Karpas-422 (cell line): ENCODE results near the gene NOTUM. TPM values are rescaled to one million over a fixed set of nuclear protein-coding genes. Genes with fewer than 3 reads are reported as not detected.

Experiments used
- DNase-seq: peaks from one replicate; pipeline ENCODE4 v3.0.0-alpha.2; 2015
- H2AFZ ChIP-seq: fragments of 200-600 bp; sonication (generic); 2 replicates; pipeline ENCODE4 v1.6.1; 2014; ENCODE audit warnings: antibody characterized with exemption, low read length, mixed read lengths
- H3K27ac ChIP-seq: fragments of 200-600 bp; sonication (generic); 2 replicates; pipeline ENCODE4 v1.5.1; 2014; ENCODE audit warnings: mild to moderate bottlenecking, low read length, moderate library complexity
- H3K27me3 ChIP-seq: fragments of 200-600 bp; sonication (generic); 2 replicates; pipeline ENCODE4 v1.6.1; 2014; ENCODE audit warnings: low read length, mixed read lengths
- H3K36me3 ChIP-seq: fragments of 200-600 bp; sonication (generic); 2 replicates; pipeline ENCODE4 v1.6.1; 2014; ENCODE audit warnings: low read length, mixed read lengths; ENCODE audit not compliant: insufficient read depth
- H3K4me1 ChIP-seq: fragments of 200-600 bp; sonication (generic); 2 replicates; pipeline ENCODE4 v1.6.1; 2014; ENCODE audit warnings: mild to moderate bottlenecking, low read length, mixed read lengths
- H3K4me2 ChIP-seq: fragments of 200-600 bp; sonication (generic); 2 replicates; pipeline ENCODE4 v1.6.1; 2014; ENCODE audit warnings: low read length, low read depth, mild to moderate bottlenecking; ENCODE audit not compliant: poor library complexity, severe bottlenecking
- H3K4me3 ChIP-seq: fragments of 200-600 bp; sonication (generic); 2 replicates; pipeline ENCODE4 v1.5.1; 2014; ENCODE audit warnings: mild to moderate bottlenecking, antibody characterized with exemption, low read length, mixed read lengths
- H3K79me2 ChIP-seq: fragments of 200-600 bp; sonication (generic); 2 replicates; pipeline ENCODE4 v1.6.1; 2014; ENCODE audit warnings: mild to moderate bottlenecking, low read length, mixed read lengths
- H3K9ac ChIP-seq: fragments of 200-600 bp; sonication (generic); 2 replicates; pipeline ENCODE4 v1.6.0; 2014; ENCODE audit warnings: low read length
- H3K9me2 ChIP-seq: fragments of 200-600 bp; sonication (generic), shearing (Covaris generic); replicated peaks from 2 replicates; pipeline ENCODE4 v1.6.0; 2014; ENCODE audit warnings: mild to moderate bottlenecking, low read length, moderate library complexity; ENCODE audit not compliant: insufficient read depth
- H3K9me3 ChIP-seq: fragments of 300-700, 200-600 bp; sonication (generic); 2 replicates; pipeline ENCODE4 v1.6.1; 2014; ENCODE audit warnings: low read length, mixed read lengths
- H4K20me1 ChIP-seq: fragments of 200-600 bp; sonication (generic); 2 replicates; pipeline ENCODE4 v1.6.1; 2014; ENCODE audit warnings: mild to moderate bottlenecking, antibody characterized with exemption, low read length, low read depth; ENCODE audit not compliant: insufficient read depth
- total RNA-seq: library from RNA; depleted of rRNA; stranded (reverse); fragments of >200 nt; shearing (Covaris generic); gene quantifications from 2 replicates; pipeline ENCODE4 v1.2.3, GENCODE V29; 2014; ENCODE audit warnings: low replicate concordance

NOTUM gene
- total RNA-seq, 1 experiment from 2014 or later = not detected

DNA sequence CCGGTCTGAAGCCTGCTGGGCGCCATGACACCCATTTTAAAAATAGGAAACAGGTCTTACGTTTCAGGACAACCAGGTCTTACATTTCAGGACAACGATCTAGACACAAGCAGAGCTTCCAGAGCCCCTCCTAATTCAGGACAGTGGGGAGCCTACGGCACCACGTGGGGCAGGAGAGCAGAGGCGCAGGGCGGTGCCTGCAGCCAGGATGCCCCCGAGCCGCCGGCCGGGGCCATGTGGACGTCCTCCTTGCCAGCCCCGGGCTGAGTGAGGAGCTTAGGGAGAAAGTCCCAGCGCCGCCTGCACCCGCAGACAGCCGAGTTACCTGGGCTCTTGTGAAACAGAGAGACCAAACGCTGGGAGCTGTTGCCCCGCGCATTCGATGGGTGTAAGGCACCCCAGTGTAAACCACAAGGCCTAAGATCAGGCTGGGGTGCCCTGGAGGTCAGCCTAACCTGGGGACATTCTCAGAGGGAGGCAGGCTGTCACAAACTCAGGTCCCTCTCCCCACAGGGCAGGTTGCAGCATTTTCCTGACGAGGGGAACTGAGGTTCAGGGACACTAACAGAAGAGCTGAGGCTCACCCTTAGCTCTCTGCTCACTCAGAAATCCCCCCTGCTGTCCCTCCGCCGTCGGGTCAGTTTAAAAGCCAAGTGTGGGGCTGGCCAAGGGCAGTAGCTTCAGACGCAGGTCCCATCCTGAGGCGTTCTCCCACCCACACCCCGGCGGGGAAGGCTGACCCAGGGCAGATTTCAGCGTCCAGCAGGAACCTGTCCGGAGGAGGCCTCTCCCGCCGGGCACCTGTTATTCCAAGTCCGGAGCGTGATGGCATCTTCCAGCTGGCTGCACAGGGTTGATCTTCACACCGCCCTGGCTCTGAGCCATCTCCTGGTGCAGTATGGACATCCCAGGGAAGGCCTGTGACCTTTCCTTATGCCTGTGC, 1.8 kb upstream of the NOTUM start:
- no peaks in the 10 kb centered on the region for H3K9me2 ChIP-seq
- no peak overlapping the region for H3K9ac ChIP-seq
- no peaks in the 10 kb centered on the region for H3K27me3 ChIP-seq
- H3K4me3 ChIP-seq = no peak overlapping the region
- H3K79me2 ChIP-seq = no peaks in the 10 kb centered on the region
- H2AFZ ChIP-seq = no peak overlapping the region
- DNase-seq = no peak
- H3K4me2 ChIP-seq = no peak overlapping the region
- no peaks in the 10 kb centered on the region for H3K36me3 ChIP-seq
- no peak overlapping the region for H3K27ac ChIP-seq
- no peaks in the 10 kb centered on the region for H3K9me3 ChIP-seq
- H4K20me1 ChIP-seq = no peaks in the 10 kb centered on the region
- peaks cover 14% of the 10 kb centered on the region for H3K4me1 ChIP-seq

DNA sequence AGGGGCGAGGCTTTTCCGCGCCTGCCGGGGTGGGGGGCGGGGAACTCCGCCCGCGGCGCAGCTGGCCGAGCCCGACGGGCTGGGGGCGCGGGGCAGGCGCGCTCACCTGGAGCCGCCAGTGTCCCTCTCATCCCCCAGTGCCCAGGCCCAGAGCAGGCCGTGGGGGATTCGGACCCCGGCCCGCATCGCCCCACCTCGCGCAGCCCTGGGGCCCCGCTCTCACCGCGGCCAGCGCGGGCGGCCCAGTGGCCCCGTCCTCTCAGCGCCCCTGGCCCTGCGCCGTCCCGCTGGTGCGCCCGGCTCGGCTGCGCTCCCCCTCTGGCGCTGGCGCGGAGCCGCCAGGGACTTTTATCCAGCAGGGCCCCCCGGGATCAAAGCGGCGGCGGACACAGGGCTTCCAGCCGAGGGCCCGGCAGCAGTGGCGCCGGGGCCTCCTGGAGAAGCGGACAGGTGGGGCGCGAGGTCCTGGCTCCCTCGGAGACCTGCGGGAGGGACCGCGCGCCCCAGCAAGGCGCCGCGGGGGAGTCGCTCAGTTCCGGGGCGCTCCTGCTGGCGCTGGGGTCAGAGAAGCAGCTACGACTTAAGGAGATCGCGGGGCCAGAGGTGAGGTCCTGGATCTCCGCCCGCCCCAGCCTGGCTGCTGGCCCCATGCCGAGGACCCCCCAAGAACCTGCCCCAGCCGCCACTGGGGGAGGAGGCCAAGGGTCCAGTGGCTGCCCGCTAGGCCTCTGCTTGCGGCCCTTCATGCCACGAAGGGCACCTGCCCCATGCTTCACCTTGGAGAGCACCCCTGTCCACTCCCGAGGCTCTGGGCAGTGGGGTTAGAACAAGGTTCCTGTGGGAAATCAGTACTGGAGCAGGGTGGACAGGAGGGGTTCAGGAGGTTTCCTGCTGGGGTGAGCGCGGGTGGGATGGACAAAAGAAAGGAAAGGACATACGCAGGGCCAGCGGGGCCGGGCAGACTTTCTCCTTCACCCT, 823 bp upstream of the NOTUM start:
- Histone ChIP-seq H3K9ac (no peak overlapping the region), H3K79me2 (no peaks in the 10 kb centered on the region), H3K9me2 (no peaks in the 10 kb centered on the region), H3K36me3 (no peaks in the 10 kb centered on the region), H4K20me1 (no peaks in the 10 kb centered on the region), H3K9me3 (no peaks in the 10 kb centered on the region), H3K4me1 (peaks cover 5% of the 10 kb centered on the region), H3K27me3 (no peaks in the 10 kb centered on the region), H3K27ac (no peak overlapping the region), H3K4me3 (no peak overlapping the region), H3K4me2 (no peak overlapping the region), H2AFZ (no peak overlapping the region)
- DNase-seq = no peak

DNA sequence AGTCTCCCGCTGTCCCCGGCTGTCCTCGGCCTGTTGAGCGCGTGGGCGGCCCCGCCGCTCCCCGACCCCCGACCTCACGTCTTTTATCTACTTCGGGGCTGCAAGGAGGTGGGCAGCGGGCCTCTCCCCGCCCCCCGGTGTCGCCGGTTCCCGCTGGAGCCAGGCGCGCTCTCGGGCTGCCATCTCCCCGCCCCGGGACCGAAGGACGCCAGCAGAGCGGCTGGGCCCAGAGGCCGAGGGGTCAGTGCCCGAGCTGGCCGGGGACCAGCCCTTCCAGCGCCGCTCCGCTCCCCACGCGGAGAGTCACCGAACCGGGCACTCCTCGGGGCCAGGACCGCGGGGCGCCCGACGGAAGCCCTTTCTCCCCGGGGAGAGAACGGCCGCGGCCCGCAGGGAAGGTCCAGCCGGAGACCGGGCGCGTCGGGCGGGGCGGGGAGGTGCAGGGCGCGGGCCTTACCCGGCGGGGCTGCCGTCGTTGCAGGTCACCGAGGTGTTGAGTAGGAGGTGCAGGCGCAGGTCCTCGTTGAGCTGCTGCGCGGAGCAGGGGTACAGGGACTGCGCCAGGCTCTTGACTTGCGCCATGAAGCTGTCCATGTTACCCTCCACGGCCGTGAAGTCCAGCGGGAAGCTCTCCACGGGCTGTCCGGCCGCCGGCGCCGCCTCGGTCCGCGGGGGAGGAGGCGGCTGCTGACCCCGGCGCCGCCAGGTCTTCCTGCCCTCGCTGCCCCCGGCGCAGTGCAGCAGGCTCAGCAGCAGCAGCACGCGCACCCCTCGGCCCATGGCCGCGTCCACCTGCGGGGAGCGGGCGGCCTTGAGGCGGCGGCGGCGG, 643 bp downstream of the NOTUM start:
- no peaks in the 10 kb centered on the region for H3K79me2 ChIP-seq
- no peak overlapping the region for H3K4me3 ChIP-seq
- no peaks in the 10 kb centered on the region for H3K27me3 ChIP-seq
- DNase-seq = no peak
- H3K4me2 ChIP-seq = no peak overlapping the region
- H3K36me3 ChIP-seq = no peaks in the 10 kb centered on the region
- H3K9me3 ChIP-seq = no peaks in the 10 kb centered on the region
- H3K27ac ChIP-seq = no peak overlapping the region
- no peaks in the 10 kb centered on the region for H3K9me2 ChIP-seq
- no peaks in the 10 kb centered on the region for H4K20me1 ChIP-seq
- no peaks in the 10 kb centered on the region for H3K4me1 ChIP-seq
- no peak overlapping the region for H3K9ac ChIP-seq
- no peak overlapping the region for H2AFZ ChIP-seq

- Histone ChIP-seq H4K20me1 (no peaks in the 10 kb centered on the region), H3K9me2 (no peaks in the 10 kb centered on the region), H3K79me2 (no peaks in the 10 kb centered on the region), H2AFZ (no peak overlapping the region), H3K9ac (no peak overlapping the region), H3K27me3 (no peaks in the 10 kb centered on the region), H3K4me1 (no peaks in the 10 kb centered on the region), H3K9me3 (no peaks in the 10 kb centered on the region), H3K4me2 (no peak overlapping the region), H3K27ac (no peak overlapping the region), H3K4me3 (no peak overlapping the region), H3K36me3 (no peaks in the 10 kb centered on the region)
- peak; percentile 83 for DNase-seq
These were observed 1.4 kb downstream of the NOTUM start for GRCh38 chr17:81959362-81960129.

DNA sequence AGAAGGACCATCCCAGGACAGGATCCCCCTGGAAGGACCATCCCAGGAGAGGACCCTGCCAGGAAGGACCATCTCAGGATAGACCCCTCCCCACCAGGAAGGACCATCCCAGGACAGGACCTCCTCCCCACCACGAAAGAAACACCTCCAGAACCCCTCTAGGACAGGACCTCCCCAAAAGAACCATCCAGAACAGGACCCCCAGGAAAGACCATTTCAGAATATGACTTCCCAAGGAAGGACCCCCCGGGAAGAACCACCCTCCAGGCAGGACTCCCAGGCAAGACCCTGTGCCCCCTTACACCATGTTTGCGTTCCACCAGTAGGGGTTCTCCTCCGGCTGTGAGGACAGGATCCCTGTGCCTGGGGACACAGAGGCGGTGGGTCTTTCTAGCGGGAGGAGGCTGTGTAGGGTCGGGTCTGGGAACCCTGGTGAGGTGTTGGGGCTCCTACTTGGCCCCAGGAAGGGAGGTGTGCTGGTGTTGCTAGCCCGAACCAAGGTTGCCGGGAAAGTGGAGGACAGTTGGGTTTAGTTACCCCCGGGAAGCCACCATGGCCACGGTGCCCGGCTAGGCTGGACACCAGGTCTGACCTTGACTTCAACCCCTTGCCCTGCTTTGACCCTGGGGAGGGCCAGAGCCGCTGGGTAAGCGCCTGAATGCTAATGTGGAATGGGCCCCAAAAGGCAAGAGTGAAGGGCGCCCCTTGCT, 2.2 kb downstream of the NOTUM start:
- no peak overlapping the region for H3K9ac ChIP-seq
- no peak overlapping the region for H3K27ac ChIP-seq
- H3K4me3 ChIP-seq = no peak overlapping the region
- H3K9me3 ChIP-seq = no peaks in the 10 kb centered on the region
- no peaks in the 10 kb centered on the region for H3K4me1 ChIP-seq
- H2AFZ ChIP-seq = no peak overlapping the region
- H3K9me2 ChIP-seq = no peaks in the 10 kb centered on the region
- no peaks in the 10 kb centered on the region for H4K20me1 ChIP-seq
- H3K79me2 ChIP-seq = no peaks in the 10 kb centered on the region
- DNase-seq = no peak
- no peaks in the 10 kb centered on the region for H3K36me3 ChIP-seq
- no peak overlapping the region for H3K4me2 ChIP-seq
- H3K27me3 ChIP-seq = no peaks in the 10 kb centered on the region

DNA sequence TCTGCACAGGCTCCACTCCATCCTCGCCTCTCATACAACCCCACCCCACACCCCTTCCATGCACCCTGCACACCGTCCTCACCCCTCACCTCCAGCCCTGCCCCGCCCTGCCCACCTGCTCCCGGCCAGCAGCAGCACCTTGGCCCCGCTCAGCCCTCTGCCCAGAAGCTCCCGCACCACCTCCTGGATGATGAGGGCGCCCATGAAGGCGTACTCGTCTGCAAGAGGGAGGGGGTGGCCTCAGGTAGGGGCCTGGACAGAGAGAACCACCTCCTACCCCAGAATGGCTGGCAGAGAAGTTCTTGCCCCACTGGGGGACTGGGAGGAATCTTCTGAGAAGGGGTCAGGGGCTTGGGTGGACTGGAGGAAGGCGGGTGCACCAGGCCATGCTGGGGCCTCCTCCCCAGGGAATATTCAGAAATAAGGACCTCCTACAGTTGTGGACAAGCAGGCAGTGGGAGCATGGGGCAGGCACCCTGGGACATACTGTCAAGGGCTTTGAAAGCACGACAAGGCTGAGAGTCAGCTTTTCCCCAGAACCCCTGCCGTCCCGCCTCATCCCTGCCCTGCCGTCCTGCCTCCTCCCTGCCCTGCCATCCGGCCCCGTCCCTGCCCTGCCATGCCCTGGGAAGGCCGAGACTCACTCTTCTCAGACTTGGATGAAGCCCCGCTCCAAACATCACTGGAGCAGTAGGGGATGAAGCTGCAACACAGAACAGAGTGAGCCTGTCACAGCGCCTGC, 3.1 kb downstream of the NOTUM start:
- no peak overlapping the region for H3K4me2 ChIP-seq
- no peaks in the 10 kb centered on the region for H3K27me3 ChIP-seq
- H2AFZ ChIP-seq = no peak overlapping the region
- no peak overlapping the region for H3K9ac ChIP-seq
- DNase-seq = no peak
- H3K9me2 ChIP-seq = no peaks in the 10 kb centered on the region
- H3K4me1 ChIP-seq = no peaks in the 10 kb centered on the region
- H3K36me3 ChIP-seq = no peaks in the 10 kb centered on the region
- no peaks in the 10 kb centered on the region for H4K20me1 ChIP-seq
- no peaks in the 10 kb centered on the region for H3K9me3 ChIP-seq
- no peak overlapping the region for H3K27ac ChIP-seq
- no peak overlapping the region for H3K4me3 ChIP-seq
- no peaks in the 10 kb centered on the region for H3K79me2 ChIP-seq
